ENCODE results near the gene PAX4. TPM values are rescaled to one million over a fixed set of nuclear protein-coding genes. Genes with fewer than 3 reads are reported as not detected.

The PAX4 gene
- polyA plus RNA-seq, 3 donors = not detected

DNA sequence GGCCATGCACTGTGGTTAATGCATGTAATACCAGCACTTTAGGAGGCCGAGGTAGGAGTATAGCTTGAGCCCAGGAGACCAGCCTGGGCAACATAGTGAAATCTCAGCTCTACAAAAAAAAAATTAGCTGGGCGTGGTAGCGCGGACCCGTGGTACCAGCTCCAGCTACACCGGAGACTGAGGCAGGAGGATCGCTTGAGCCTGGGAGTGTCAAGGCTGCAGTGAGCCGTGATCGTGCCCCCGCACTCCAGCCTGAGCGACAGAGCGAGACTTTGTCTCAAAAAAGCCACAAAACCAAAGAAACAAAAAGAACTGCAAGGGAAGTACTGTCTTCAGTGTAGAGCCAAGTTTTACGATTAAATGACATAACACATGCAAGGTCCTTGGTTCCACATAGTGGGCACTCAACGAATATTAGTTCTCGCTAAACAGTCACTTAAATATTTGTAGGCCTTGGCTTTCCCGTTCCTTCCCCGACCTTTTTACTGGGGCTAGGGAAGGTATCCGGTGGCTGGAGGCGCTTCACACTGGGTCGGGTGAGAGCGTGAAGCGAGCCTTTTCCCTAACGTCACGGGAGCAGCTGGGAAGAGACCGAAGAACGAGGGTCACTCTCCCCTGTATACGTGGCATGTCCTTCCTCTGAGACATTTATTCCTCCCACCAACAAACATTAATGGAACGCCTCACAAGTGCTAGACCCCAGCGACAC, 33.1 kb upstream of the PAX4 start:
- Mint-ChIP-seq H3K9me3 (peaks cover 0 to 7% (median 0%) of the 10 kb centered on the region in 7 donors), H3K36me3 (peaks cover 0 to 2% of the 10 kb centered on the region in 2 donors), H3K4me1 (peaks cover 45% of the 10 kb centered on the region), H3K27ac (peak overlapping the region; percentile 91 to 98 (median 97)), H3K4me3 (peak overlapping the region; percentile 98 to 99), H3K27me3 (ENCODE audit: low read depth in 3 of 3) (peaks cover 1 to 2% (median 2%) of the 10 kb centered on the region in 3 donors)
- TF ChIP-seq, protein P1, sequence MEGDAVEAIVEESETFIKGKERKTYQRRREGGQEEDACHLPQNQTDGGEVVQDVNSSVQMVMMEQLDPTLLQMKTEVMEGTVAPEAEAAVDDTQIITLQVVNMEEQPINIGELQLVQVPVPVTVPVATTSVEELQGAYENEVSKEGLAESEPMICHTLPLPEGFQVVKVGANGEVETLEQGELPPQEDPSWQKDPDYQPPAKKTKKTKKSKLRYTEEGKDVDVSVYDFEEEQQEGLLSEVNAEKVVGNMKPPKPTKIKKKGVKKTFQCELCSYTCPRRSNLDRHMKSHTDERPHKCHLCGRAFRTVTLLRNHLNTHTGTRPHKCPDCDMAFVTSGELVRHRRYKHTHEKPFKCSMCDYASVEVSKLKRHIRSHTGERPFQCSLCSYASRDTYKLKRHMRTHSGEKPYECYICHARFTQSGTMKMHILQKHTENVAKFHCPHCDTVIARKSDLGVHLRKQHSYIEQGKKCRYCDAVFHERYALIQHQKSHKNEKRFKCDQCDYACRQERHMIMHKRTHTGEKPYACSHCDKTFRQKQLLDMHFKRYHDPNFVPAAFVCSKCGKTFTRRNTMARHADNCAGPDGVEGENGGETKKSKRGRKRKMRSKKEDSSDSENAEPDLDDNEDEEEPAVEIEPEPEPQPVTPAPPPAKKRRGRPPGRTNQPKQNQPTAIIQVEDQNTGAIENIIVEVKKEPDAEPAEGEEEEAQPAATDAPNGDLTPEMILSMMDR (IDR thresholded peaks at IDR 0.05) = no peak
- Histone ChIP-seq H3K27me3 (ENCODE audit: control insufficient read depth in 2 of 2, insufficient read depth in 2 of 2, low read length in 2 of 2) (no peaks in the 10 kb centered on the region), H3K9ac (ENCODE audit: insufficient read depth, low read length, poor library complexity, severe bottlenecking) (peak overlapping the region; percentile 79), H3K4me1 (ENCODE audit: control insufficient read depth in 1 of 2, insufficient read depth in 2 of 2, low read length in 2 of 2) (peaks cover 42 to 50% of the 10 kb centered on the region in 2 donors), H3K36me3 (replicated peaks in 1 of 2; ENCODE audit: control insufficient read depth in 1 of 2, insufficient read depth in 2 of 2, low read length in 2 of 2) (no peaks in the 10 kb centered on the region), H3K4me3 (replicated peaks in 1 of 3; ENCODE audit: low read depth in 2 of 3, low read length in 3 of 3) (peak overlapping the region; percentile 65 to 92 (median 82)), H3K27ac (ENCODE audit: low read depth in 1 of 2, low read length in 2 of 2) (peak overlapping the region; percentile 84 to 94), H3K4me2 (replicated peaks; ENCODE audit: extremely low read depth, low read length, poor library complexity, severe bottlenecking) (peak overlapping the region; percentile 76), H3K79me2 (ENCODE audit: insufficient read depth, low read length) (peaks cover 40% of the 10 kb centered on the region), H4K20me1 (ENCODE audit: insufficient read depth, low read length) (peaks cover 7% of the 10 kb centered on the region), H2AFZ (ENCODE audit: insufficient read depth, low read depth, low read length, poor library complexity, severe bottlenecking) (peak overlapping the region; percentile 92), H3K9me3 (replicated peaks in 1 of 2; ENCODE audit: control insufficient read depth in 1 of 2, insufficient read depth in 1 of 2, low read length in 2 of 2) (no peaks in the 10 kb centered on the region)
- 22% methylated on average over 17 of the region's 29 CpGs for WGBS (ENCODE audit: insufficient coverage)
- DNase-seq = peak in 1 of 3 donors; percentile 27
- intact Hi-C loops (cut with micrococcal nuclease) = loop anchor here (2.0 to 10.0 kb wide), 3 partner anchors 62 to 256 kb away; partner anchors contain the start of genes ARF5 (in 2 of the 2), GCC1 (in 1 of the 2) and ZNF800 (in 1 of the 2)

DNA sequence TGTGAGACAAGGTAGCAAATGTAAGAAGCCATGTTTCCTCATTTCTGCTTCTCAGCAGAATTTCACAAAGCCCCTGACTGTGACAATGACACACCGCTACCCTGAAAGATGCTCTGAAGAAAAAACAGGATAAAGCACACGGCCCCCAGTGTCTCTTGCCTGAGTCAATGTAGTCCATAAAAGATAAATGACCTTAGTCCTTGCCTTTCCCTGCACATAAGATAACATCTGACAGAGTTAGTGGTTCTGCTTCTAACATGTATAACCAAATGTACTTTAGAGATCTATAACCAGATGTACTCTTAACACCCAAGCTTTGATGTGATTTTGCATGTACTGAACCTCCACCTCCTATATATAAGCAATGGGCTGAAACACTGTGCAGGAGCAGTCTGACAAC, 31.0 kb upstream of the PAX4 start:
- H3K4me3 ChIP-seq (replicated peaks in 1 of 3; ENCODE audit: low read depth in 2 of 3, low read length in 3 of 3) = no peak overlapping the region
- no peaks in the 10 kb centered on the region for H3K27me3 ChIP-seq (ENCODE audit: control insufficient read depth in 2 of 2, insufficient read depth in 2 of 2, low read length in 2 of 2)
- intact Hi-C loops (cut with micrococcal nuclease) = no loop called here
- Mint-ChIP-seq H3K4me3 (no peak overlapping the region), H3K27ac (no peak overlapping the region), H3K27me3 (ENCODE audit: low read depth in 3 of 3) (peaks cover 0 to 2% (median 1%) of the 10 kb centered on the region in 3 donors), H3K36me3 (peaks cover 0 to 1% of the 10 kb centered on the region in 2 donors), H3K9me3 (peaks cover 0 to 2% (median 0%) of the 10 kb centered on the region in 7 donors), H3K4me1 (peaks cover 25% of the 10 kb centered on the region)
- H4K20me1 ChIP-seq (ENCODE audit: insufficient read depth, low read length) = no peaks in the 10 kb centered on the region
- TF ChIP-seq, protein P1 (IDR thresholded peaks at IDR 0.05) = no peak
- H3K4me1 ChIP-seq (ENCODE audit: control insufficient read depth in 1 of 2, insufficient read depth in 2 of 2, low read length in 2 of 2) = peaks cover 22 to 30% of the 10 kb centered on the region in 2 donors
- no peaks in the 10 kb centered on the region for H3K36me3 ChIP-seq (replicated peaks in 1 of 2; ENCODE audit: control insufficient read depth in 1 of 2, insufficient read depth in 2 of 2, low read length in 2 of 2)
- no peak overlapping the region for H3K27ac ChIP-seq (ENCODE audit: low read depth in 1 of 2, low read length in 2 of 2)
- no peaks in the 10 kb centered on the region for H3K9me3 ChIP-seq (replicated peaks in 1 of 2; ENCODE audit: control insufficient read depth in 1 of 2, insufficient read depth in 1 of 2, low read length in 2 of 2)
- peaks cover 20% of the 10 kb centered on the region for H3K79me2 ChIP-seq (ENCODE audit: insufficient read depth, low read length)
- WGBS (ENCODE audit: insufficient coverage) = 86% methylated on average over 2 of the region's 2 CpGs
- H2AFZ ChIP-seq (ENCODE audit: insufficient read depth, low read depth, low read length, poor library complexity, severe bottlenecking) = no peak overlapping the region
- H3K9ac ChIP-seq (ENCODE audit: insufficient read depth, low read length, poor library complexity, severe bottlenecking) = no peak overlapping the region
- no peak overlapping the region for H3K4me2 ChIP-seq (replicated peaks; ENCODE audit: extremely low read depth, low read length, poor library complexity, severe bottlenecking)
- no peak for DNase-seq
